HAP-1 (cell line): ENCODE results near the gene IL6ST.
"Not testable (repeated sequence)": the region's sequence is repeated elsewhere in the genome, so short reads cannot be mapped to it uniquely, and the experiment has no call there.

Source experiments
- DNase-seq, 2 experiments: peaks; one replicate each; pipeline ENCODE4 v3.0.0-alpha.2; 2016 to 2020; ENCODE audit warnings: low spot score in 2 of 2
- H3K27me3 ChIP-seq: fragments of 250-450 bp; sonication (Bioruptor Pico); 2 replicates; pipeline ENCODE4 v1.5.1; 2020; ENCODE audit warnings: low read depth, mild to moderate bottlenecking, moderate library complexity
- H3K36me3 ChIP-seq: fragments of 250-450 bp; sonication (Bioruptor Pico); replicated peaks from 2 replicates; pipeline ENCODE4 v1.5.1; 2020; ENCODE audit warnings: mild to moderate bottlenecking
- H3K4me1 ChIP-seq: fragments of 250-450 bp; sonication (Bioruptor Pico); 2 replicates; pipeline ENCODE4 v1.5.1; 2020; ENCODE audit warnings: mild to moderate bottlenecking
- H3K4me3 ChIP-seq: fragments of 250-450 bp; sonication (Bioruptor Pico); 2 replicates; pipeline ENCODE4 v1.5.1; 2020; ENCODE audit warnings: mild to moderate bottlenecking, moderate library complexity
- H3K9me3 ChIP-seq: fragments of 250-450 bp; sonication (Bioruptor Pico); 2 replicates; pipeline ENCODE4 v1.5.1; 2020; ENCODE audit warnings: mild to moderate bottlenecking, moderate library complexity
- in situ Hi-C: fragments of 300-500 bp; cut with MboI; formaldehyde crosslinking; loops from 3 replicates; pipeline ENCODE4 v1.14.3; 2020; ENCODE audit warnings: low sequenced_read_pairs, inconsistent platforms, mixed read lengths

Gene IL6ST

DNA sequence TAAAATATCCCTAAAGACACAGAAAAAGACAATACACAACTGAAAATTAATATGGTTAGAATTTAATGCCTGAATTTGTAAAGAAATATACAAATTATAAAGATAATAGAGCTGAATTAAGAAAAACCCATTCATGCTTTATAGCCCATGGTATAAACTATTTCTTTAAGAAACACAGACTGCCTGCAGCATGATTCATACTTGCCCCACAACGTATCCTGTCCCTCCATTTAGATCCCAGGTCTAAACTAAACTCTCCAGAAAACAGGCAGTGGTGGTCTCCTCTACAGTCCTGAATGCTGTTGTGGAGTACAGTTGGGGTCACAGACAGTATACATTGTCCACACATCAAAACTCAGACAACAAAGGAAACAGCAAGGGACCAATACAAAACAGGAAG lies 24.8 kb downstream of the IL6ST start:
- DNase-seq: no peak
- Histone ChIP-seq H3K4me3 (no peak overlapping the region), H3K36me3 (no peaks in the 10 kb centered on the region; the same call in 1 of the 2 replicates), H3K27me3 (no peaks in the 10 kb centered on the region), H3K4me1 (no peaks in the 10 kb centered on the region), H3K9me3 (no peaks in the 10 kb centered on the region)
- in situ Hi-C loops: no loop called here

DNA sequence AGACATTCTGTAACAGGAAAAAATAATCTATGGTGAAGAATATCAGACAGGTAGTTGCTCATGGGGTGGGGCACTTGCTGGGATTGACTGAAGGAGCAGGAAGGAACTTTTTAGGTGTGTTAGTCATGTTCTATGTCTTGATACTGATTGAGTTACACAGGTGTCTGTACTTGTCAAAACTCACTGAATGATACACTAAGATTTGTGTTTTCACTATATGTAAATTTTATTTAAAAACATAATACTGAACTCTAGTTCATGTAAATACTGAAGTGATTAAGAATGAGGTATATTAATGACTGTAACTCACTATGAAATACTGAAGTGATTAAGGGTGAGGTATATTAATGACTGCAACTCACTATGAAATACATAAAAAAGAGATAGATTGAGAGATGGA lies 28.5 kb downstream of the IL6ST start:
- H3K9me3 ChIP-seq: no peaks in the 10 kb centered on the region
- no peak for DNase-seq
- no peak overlapping the region for H3K4me3 ChIP-seq
- no peaks in the 10 kb centered on the region; the same call in 1 of the 2 replicates for H3K36me3 ChIP-seq
- H3K4me1 ChIP-seq: no peaks in the 10 kb centered on the region
- H3K27me3 ChIP-seq: no peaks in the 10 kb centered on the region
- in situ Hi-C loops: no loop called here

DNA sequence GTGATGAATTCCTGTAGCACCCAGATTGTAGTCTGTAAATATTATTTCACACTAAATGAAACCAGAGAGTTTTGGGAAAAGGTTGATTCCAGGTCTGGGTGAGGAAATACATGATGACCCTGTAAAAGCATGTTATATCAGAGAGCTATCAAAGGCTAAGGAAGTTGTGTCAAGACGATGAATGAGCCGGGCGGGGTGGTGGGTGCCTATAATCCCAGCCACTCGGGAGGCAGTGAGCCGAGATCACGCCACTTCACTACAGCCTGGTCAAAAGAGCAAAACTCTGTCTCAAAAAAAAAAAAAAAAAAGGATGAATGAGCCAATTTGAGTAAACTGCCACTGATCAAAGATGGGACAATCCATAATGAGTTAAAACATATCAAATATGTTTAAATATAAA lies 29.2 kb downstream of the IL6ST start:
- no peak for DNase-seq
- Histone ChIP-seq H3K9me3 (no peaks in the 10 kb centered on the region), H3K4me1 (no peaks in the 10 kb centered on the region), H3K4me3 (no peak overlapping the region), H3K27me3 (no peaks in the 10 kb centered on the region), H3K36me3 (no peaks in the 10 kb centered on the region; the same call in 1 of the 2 replicates)
- in situ Hi-C loops: no loop called here

DNA sequence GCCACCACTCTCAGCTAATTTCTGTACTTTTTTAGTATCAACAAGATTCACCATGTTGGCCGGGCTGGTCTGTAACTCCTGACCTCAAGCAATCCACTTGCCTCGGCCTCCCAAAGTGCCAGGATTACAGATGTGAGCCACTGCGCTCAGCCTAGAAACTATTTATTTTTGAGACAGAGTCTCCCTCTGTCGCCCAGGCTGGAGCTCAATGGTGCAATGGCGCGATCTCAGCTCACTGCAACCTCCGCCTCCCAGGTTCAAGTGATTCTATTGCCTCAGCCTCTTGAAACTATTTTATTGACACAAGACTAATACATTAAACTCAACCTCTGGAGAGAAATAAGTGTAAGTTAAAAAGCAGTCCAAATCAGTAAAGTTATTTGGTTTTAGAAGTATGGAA lies 34.0 kb downstream of the IL6ST start:
- H3K36me3 ChIP-seq: peaks cover 5% of the 10 kb centered on the region; the same call in 1 of the 2 replicates

DNA sequence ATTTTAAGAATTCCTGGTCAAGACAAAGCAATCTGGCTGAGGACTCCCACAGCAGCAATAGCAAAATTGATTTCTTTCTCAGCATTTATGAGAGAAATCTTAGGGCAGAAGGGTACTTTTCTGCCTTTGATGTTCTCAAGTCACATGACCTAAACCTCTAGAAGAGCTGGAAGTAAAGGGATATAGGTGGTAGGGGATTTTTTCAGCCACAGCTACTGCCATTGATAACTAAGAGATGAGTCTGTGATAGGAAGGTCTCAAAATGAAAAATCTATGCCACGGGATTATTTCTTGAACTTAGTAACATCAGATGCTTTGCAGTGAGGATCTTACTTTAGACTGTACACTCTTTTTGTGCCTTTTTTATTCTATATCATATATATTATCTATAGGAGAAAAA lies 35.6 kb downstream of the IL6ST start:
- Histone ChIP-seq H3K27me3 (no peaks in the 10 kb centered on the region), H3K36me3 (peaks cover 10% of the 10 kb centered on the region; the same call in 1 of the 2 replicates), H3K9me3 (no peaks in the 10 kb centered on the region), H3K4me3 (no peak overlapping the region), H3K4me1 (no peaks in the 10 kb centered on the region)
- no peak for DNase-seq
- in situ Hi-C loops: no loop called here

More for the DNA sequence above, 34.0 kb downstream of the IL6ST start:
- no peak overlapping the region for H3K4me3 ChIP-seq
- in situ Hi-C loops: no loop called here
- no peaks in the 10 kb centered on the region for H3K9me3 ChIP-seq
- no peaks in the 10 kb centered on the region for H3K27me3 ChIP-seq
- H3K4me1 ChIP-seq: no peaks in the 10 kb centered on the region
- no peak for DNase-seq

DNA sequence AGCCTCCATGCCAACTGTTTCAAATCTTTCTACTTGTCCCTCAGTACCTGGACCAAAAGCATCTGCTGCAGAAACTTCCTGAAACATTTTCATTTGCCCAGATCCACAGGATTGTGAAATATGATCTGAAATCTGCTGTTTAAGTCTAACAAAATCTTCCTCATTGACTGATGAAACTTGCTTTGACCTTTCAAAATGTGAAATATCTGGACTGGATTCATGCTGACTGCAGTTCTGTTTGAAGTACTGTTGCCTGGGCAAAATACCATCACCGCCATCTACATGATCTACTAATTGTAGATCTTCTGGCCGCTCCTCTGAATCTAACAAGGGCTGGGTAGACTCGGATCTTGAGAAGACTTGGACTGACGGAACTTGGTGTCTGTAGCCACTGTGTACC lies 53.6 kb downstream of the IL6ST start:
- in situ Hi-C loops: loop anchor here (25.0 kb wide), 1 partner anchor 896 kb away; no protein-coding TSS in a partner anchor
- H3K27me3 ChIP-seq, H3K4me1 ChIP-seq, H3K4me3 ChIP-seq, DNase-seq, H3K9me3 ChIP-seq: not testable (repeated sequence)
- peaks cover 12% of the 10 kb centered on the region; the same call in 1 of the 2 replicates for H3K36me3 ChIP-seq

DNA sequence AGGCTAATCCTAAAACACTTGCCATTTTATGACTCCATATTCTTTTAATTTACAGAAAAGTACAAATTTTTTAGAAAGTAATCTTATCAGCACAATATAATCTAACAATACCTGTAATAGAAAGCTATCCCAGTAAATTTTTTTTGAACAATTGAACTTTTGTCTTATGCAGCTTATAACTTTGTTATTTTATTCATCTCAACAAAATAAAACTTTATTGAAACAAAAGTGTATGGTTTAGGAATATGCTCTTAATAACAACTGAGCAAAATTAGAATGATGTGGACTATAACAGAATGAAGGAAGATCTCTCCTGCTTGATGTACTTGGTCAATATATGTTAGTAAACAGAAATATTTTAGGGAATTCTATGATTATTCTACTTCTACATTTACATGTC lies 57.2 kb downstream of the IL6ST start:
- not testable (repeated sequence) for H3K36me3 ChIP-seq, H3K4me1 ChIP-seq, H3K4me3 ChIP-seq, H3K27me3 ChIP-seq, DNase-seq, H3K9me3 ChIP-seq
- in situ Hi-C loops: loop anchor here (10.0 to 25.0 kb wide), 2 partner anchors 267 to 900 kb away; no protein-coding TSS in a partner anchor

DNA sequence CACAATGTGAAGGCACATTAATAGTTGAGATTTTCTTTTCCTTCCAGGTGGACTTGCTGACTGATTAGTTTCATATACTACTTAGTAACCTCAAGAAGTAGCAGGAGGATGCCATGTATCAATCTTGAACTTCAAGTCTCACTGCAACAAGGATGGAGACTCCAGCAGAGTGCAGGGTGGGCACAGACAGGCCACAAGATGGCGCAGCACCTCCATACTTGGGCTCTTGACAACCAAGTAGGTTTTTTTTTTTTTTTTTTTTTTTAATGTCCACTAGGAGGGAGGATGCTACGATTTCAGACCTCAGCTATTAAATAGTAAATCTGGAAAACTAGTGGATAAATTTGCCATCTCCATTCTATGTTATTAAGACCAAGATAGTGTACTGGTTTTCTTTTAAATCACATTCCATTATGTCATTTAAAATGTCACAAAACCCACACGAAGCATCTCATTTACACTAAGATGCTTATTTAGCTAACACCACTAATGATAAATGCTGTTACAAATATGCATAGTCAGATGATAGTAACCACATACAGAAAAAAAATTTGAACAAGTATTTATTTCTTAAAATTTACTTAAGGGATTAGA lies 58.6 kb downstream of the IL6ST start:
- DNase-seq: peak; percentile 36 to 87
- in situ Hi-C loops: loop anchor here (10.0 to 25.0 kb wide), 2 partner anchors 269 to 901 kb away; no protein-coding TSS in a partner anchor
- H3K27me3 ChIP-seq: no peaks in the 10 kb centered on the region
- no peak overlapping the region for H3K4me3 ChIP-seq
- no peaks in the 10 kb centered on the region for H3K4me1 ChIP-seq
- H3K9me3 ChIP-seq: no peaks in the 10 kb centered on the region
- H3K36me3 ChIP-seq: no peaks in the 10 kb centered on the region

DNA sequence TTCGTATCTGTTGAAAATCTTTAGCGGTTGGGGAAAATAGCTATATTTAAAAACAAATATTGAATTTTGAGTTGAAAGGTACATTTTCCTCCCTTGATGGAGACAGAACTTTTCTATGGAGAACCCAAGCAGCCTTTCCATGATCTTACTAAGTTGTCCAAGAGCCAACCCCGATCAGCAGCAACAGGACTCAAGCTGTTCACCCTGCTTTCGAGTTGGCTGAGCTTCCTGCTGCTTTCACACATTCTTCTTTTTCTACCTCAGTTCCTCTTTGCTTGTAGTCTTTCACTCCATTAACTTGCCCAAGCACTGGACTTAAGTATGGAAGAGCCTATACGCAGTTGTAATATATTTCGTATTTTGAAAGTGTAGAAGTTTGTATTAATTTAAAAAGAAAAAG lies 59.4 kb downstream of the IL6ST start:
- no peaks in the 10 kb centered on the region for H3K36me3 ChIP-seq
- no peaks in the 10 kb centered on the region for H3K9me3 ChIP-seq
- H3K4me3 ChIP-seq: no peak overlapping the region
- in situ Hi-C loops: loop anchor here (10.0 to 25.0 kb wide), 2 partner anchors 269 to 902 kb away; no protein-coding TSS in a partner anchor
- H3K4me1 ChIP-seq: no peaks in the 10 kb centered on the region
- H3K27me3 ChIP-seq: no peaks in the 10 kb centered on the region
- DNase-seq: no peak

DNA sequence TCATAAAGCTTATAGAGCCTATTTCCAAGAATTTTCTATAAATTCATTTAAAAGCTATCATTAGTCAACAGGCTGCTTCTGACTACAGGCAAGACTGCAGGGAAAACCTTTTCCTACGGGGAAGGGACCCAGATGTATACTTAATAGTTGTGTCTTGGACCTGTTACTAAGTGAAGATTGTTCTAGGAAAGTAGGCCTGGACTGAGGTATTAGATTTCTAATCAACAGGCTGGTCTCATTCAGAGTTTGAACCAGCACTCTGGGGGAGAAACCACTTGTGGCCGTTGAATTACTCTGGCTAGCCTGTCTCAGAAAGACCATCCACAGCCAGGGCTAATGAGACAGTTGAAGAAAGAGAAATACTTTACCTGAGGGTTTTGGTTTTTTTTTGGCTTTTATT lies 60.0 kb downstream of the IL6ST start:
- DNase-seq: no peak
- in situ Hi-C loops: loop anchor here (10.0 to 25.0 kb wide), 2 partner anchors 270 to 903 kb away; no protein-coding TSS in a partner anchor
- Histone ChIP-seq H3K4me3 (no peak overlapping the region), H3K4me1 (no peaks in the 10 kb centered on the region), H3K36me3 (no peaks in the 10 kb centered on the region), H3K27me3 (no peaks in the 10 kb centered on the region), H3K9me3 (no peaks in the 10 kb centered on the region)

DNA sequence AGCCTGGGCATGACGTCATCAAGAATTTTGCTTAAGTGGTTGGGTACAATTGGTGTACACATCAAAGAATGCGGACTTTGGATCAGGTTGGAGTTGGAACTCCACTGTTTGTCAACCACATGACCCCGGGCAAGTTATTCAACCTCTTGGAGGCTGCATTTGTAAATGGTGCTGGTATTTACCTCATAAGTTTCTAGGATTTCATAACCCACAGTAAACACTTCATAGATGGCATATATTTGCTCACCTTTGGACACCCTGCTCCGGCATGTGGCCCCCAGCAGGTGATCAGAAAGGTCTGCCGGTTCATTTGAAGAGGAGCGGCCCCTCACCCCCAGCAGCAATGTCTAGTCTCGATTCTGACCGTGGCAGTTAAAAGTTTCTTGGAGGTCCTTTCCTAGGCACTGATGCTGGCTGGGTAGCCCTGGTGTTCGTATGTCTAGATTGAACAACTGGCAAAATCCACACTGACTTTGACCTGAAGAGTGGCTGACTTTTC lies 60.6 kb downstream of the IL6ST start:
- DNase-seq: no peak
- no peaks in the 10 kb centered on the region for H3K27me3 ChIP-seq
- H3K4me1 ChIP-seq: no peaks in the 10 kb centered on the region
- no peaks in the 10 kb centered on the region for H3K36me3 ChIP-seq
- no peaks in the 10 kb centered on the region for H3K9me3 ChIP-seq
- no peak overlapping the region for H3K4me3 ChIP-seq
- in situ Hi-C loops: loop anchor here (10.0 to 25.0 kb wide), 2 partner anchors 271 to 903 kb away; no protein-coding TSS in a partner anchor

DNA sequence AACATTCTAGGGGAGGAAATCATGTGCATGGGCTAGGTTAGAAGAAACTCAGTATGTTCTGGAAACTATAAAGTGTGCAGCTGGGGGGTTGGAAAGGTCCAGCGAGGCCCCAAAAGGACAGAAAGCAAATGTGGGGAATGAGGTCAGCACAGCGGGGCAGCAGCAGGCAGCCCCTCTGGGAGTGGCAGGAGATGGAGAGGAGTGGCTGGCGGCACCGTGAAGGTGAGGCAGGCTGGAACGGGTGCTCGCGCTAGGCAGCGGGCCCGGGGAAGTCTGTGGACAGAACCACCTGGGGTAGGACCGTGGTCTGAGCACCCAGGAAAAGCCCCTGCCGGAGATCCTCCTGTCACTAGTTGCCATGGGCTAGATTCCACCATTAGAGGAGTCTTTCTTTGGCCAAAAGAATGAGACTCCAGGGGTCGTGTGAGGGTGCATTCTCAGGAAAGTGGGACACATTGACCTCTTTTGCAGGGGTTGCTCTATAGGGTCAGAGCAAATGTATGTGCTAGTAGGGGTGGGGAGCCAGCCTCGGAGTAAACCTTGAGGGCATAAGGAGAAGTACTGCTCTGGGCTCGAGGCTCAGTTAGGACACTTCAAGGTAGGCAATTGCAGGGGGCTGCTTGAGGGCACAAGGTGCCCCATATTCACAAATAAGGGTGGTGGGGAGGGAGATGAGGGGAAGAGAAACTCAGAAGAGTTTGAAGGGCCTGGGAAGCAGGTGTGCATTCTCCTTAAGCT lies 61.2 kb downstream of the IL6ST start:
- Histone ChIP-seq H3K9me3 (no peaks in the 10 kb centered on the region), H3K36me3 (no peaks in the 10 kb centered on the region)

DNA sequence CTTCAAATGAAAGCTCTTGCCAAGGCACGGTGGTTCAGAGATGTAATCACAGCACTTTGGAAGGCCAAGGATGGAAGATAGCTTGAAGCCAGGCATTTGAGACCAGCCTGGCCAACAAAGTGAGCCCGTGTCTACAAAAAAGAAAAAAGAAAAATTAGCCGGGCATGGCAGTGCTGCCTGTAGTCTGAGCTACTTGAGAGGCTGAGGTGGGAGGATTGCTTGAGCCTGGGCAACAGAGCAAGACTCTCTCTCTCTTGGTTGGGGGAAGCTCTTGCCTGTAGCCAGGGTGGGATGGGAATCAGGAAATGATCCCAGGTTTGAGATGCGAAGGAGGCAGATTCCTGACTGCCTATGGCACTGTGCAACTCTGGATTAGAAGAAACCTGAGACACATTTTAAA lies 62.1 kb downstream of the IL6ST start:
- Histone ChIP-seq H3K4me3 (no peak overlapping the region), H3K36me3 (no peaks in the 10 kb centered on the region), H3K4me1 (no peaks in the 10 kb centered on the region), H3K27me3 (no peaks in the 10 kb centered on the region), H3K9me3 (no peaks in the 10 kb centered on the region)
- no peak for DNase-seq
- in situ Hi-C loops: loop anchor here (10.0 to 25.0 kb wide), 2 partner anchors 272 to 905 kb away; no protein-coding TSS in a partner anchor

More for the DNA sequence above, 61.2 kb downstream of the IL6ST start:
- in situ Hi-C loops: loop anchor here (10.0 to 25.0 kb wide), 2 partner anchors 271 to 904 kb away; no protein-coding TSS in a partner anchor
- no peak for DNase-seq
- no peaks in the 10 kb centered on the region for H3K4me1 ChIP-seq
- no peak overlapping the region for H3K4me3 ChIP-seq
- no peaks in the 10 kb centered on the region for H3K27me3 ChIP-seq
